ENCODE data around the gene SIPA1L2.

SIPA1L2 gene

GRCh38 chr1:232630047-232630893 lies at the start of gene SIPA1L2:
Gene SIPA1L2, minus strand, starts transcription at chr1:232630133. Its CDS starts 114,794 bp downstream, at chr1:232515339.
- peak; percentile 62 to 80 (median 73) for DNase-seq (ENCODE audit: low read depth in 2 of 3, low spot score in 2 of 3)

GRCh38 chr1:232678185-232678886 lies 48.4 kb upstream of the SIPA1L2 start:
- no peak for DNase-seq (ENCODE audit: low read depth in 2 of 3, low spot score in 2 of 3)

GRCh38 chr1:232676307-232676706 lies 46.4 kb upstream of the SIPA1L2 start:
- no peak for DNase-seq (ENCODE audit: low read depth in 2 of 3, low spot score in 2 of 3)

GRCh38 chr1:232675898-232676297 lies 46.0 kb upstream of the SIPA1L2 start:
- DNase-seq (ENCODE audit: low read depth in 2 of 3, low spot score in 2 of 3), result no peak

- DNase-seq (ENCODE audit: low read depth in 2 of 3, low spot score in 2 of 3), result no peak
Measured at GRCh38 chr1:232675260-232675659, 45.3 kb upstream of the SIPA1L2 start.

GRCh38 chr1:232673256-232673655 lies 43.3 kb upstream of the SIPA1L2 start:
- DNase-seq (ENCODE audit: low read depth in 2 of 3, low spot score in 2 of 3), result no peak

- no peak for DNase-seq (ENCODE audit: low read depth in 2 of 3, low spot score in 2 of 3)
Measured at GRCh38 chr1:232669981-232670747, 40.2 kb upstream of the SIPA1L2 start.

GRCh38 chr1:232667778-232668165 lies 37.8 kb upstream of the SIPA1L2 start:
- DNase-seq (ENCODE audit: low read depth in 2 of 3, low spot score in 2 of 3), result no peak

- no peak for DNase-seq (ENCODE audit: low read depth in 2 of 3, low spot score in 2 of 3)
Measured at GRCh38 chr1:232667094-232667777, 37.3 kb upstream of the SIPA1L2 start.

GRCh38 chr1:232664844-232665777 lies 35.2 kb upstream of the SIPA1L2 start:
- no peak for DNase-seq (ENCODE audit: low read depth in 2 of 3, low spot score in 2 of 3)

GRCh38 chr1:232662910-232663309 lies 33.0 kb upstream of the SIPA1L2 start:
- DNase-seq (ENCODE audit: low read depth in 2 of 3, low spot score in 2 of 3), result no peak

- no peak for DNase-seq (ENCODE audit: low read depth in 2 of 3, low spot score in 2 of 3)
Measured at GRCh38 chr1:232658386-232658785, 28.5 kb upstream of the SIPA1L2 start.

GRCh38 chr1:232657426-232658005 lies 27.6 kb upstream of the SIPA1L2 start:
- DNase-seq (ENCODE audit: low read depth in 2 of 3, low spot score in 2 of 3), result no peak

- DNase-seq (ENCODE audit: low read depth in 2 of 3, low spot score in 2 of 3), result no peak
Measured at GRCh38 chr1:232655746-232656085, 25.8 kb upstream of the SIPA1L2 start.

- no peak for DNase-seq (ENCODE audit: low read depth in 2 of 3, low spot score in 2 of 3)
Measured at GRCh38 chr1:232655028-232655745, 25.3 kb upstream of the SIPA1L2 start.

- no peak for DNase-seq (ENCODE audit: low read depth in 2 of 3, low spot score in 2 of 3)
Measured at GRCh38 chr1:232653789-232654188, 23.9 kb upstream of the SIPA1L2 start.

- no peak for DNase-seq (ENCODE audit: low read depth in 2 of 3, low spot score in 2 of 3)
Measured at GRCh38 chr1:232650845-232651244, 20.9 kb upstream of the SIPA1L2 start.

- DNase-seq (ENCODE audit: low read depth in 2 of 3, low spot score in 2 of 3), result no peak
Measured at GRCh38 chr1:232650418-232650817, 20.5 kb upstream of the SIPA1L2 start.

GRCh38 chr1:232648316-232648715 lies 18.4 kb upstream of the SIPA1L2 start:
- DNase-seq (ENCODE audit: low read depth in 2 of 3, low spot score in 2 of 3), result no peak
